Spleen (tissue), 7 donors: ENCODE data around the gene CAMTA1.

Experiments used
- CTCF ChIP-seq, 11 experiments: fragments of 200-600 bp in 7 of 11; fragments of 450-650 bp in 4 of 11; sonication (generic) in 4 of 11; IDR thresholded peaks in 8 of 11; conservative IDR thresholded peaks in 3 of 11; 1 replicate in 7 of 11; 2 replicates in 4 of 11; pipeline versions ENCODE4 v1.4.0 to v1.8.0; 2016 to 2021; ENCODE audit warnings: antibody characterized with exemption in 11 of 11, inconsistent platforms in 4 of 11, mild to moderate bottlenecking in 1 of 11
- POLR2A ChIP-seq, 3 donors: fragments of 450-650 bp; IDR thresholded peaks; one replicate each; pipeline ENCODE4 v1.5.1; 2017; ENCODE audit warnings: antibody characterized with exemption in 3 of 3, mild to moderate bottlenecking in 1 of 3
- donor health status: DM: no; HTN: no; CAD: no; lungs with moderate emphysema.
- donor health status: DM: no; HTN: no; CAD: no.
- donor health status: DM: no; HTN: no; CAD: no.

- TF ChIP-seq CTCF (IDR thresholded peaks at IDR 0.05 in 8 of 11, conservative IDR thresholded peaks at IDR 0.05 in 3 of 11) (no peak), POLR2A (IDR thresholded peaks at IDR 0.05) (no peak)
Measured at GRCh38 chr1:7220712-7221252, 435.5 kb downstream of the CAMTA1 start.
